Glutamatergic neuron (in vitro differentiated cells): ENCODE results near the gene IL1RAPL2. TPM values are rescaled to one million over a fixed set of nuclear protein-coding genes. Genes with fewer than 3 reads are reported as not detected.
A peak's percentile ranks its signal among the peaks of the same experiment; 100 is the strongest.

Experiments
- DNase-seq: peaks from one replicate; pipeline ENCODE4 v3.0.0; 2022
- H3K27ac Mint-ChIP-seq: one replicate; pipeline ENCODE4 v1.8.0; 2020; ENCODE audit warnings: mild to moderate bottlenecking, mixed read lengths, inconsistent platforms; ENCODE audit not compliant: unreplicated experiment
- H3K27me3 Mint-ChIP-seq: one replicate; pipeline ENCODE4 v1.8.0; 2020; ENCODE audit warnings: mild to moderate bottlenecking, moderate library complexity, mixed read lengths, inconsistent platforms; ENCODE audit not compliant: unreplicated experiment
- H3K36me3 Mint-ChIP-seq: one replicate; pipeline ENCODE4 v1.8.0; 2020; ENCODE audit warnings: mild to moderate bottlenecking, mixed read lengths, inconsistent platforms; ENCODE audit not compliant: unreplicated experiment
- H3K4me1 Mint-ChIP-seq: one replicate; pipeline ENCODE4 v1.8.0; 2020; ENCODE audit warnings: mild to moderate bottlenecking, low read depth, mixed read lengths, inconsistent platforms; ENCODE audit not compliant: unreplicated experiment
- H3K4me3 Mint-ChIP-seq: one replicate; pipeline ENCODE4 v1.8.0; 2020; ENCODE audit warnings: mild to moderate bottlenecking, mixed read lengths, inconsistent platforms; ENCODE audit not compliant: unreplicated experiment
- H3K9me3 Mint-ChIP-seq: one replicate; pipeline ENCODE4 v1.8.0; 2020; ENCODE audit warnings: mild to moderate bottlenecking, moderate library complexity, mixed read lengths, inconsistent platforms; ENCODE audit not compliant: unreplicated experiment
- total RNA-seq: library from RNA; stranded (reverse); fragmentation: NEBNext Ultra II Directional; extraction: Animal tissue kit (Norgen Biotek cat#: 25700); gene quantifications from one replicate; pipeline ENCODE4 v1.2.1, GENCODE V29; 2021; ENCODE audit not compliant: unreplicated experiment
- TF ChIP-seq, protein P1 (sequence below): fragments of 200-600 bp; sonication (generic); IDR thresholded peaks from one replicate; pipeline ENCODE4 v1.5.0; 2021; ENCODE audit not compliant: partially characterized antibody, unreplicated experiment

The IL1RAPL2 gene
- total RNA-seq, 1 donor from 2014 or later: 0.76 TPM

DNA sequence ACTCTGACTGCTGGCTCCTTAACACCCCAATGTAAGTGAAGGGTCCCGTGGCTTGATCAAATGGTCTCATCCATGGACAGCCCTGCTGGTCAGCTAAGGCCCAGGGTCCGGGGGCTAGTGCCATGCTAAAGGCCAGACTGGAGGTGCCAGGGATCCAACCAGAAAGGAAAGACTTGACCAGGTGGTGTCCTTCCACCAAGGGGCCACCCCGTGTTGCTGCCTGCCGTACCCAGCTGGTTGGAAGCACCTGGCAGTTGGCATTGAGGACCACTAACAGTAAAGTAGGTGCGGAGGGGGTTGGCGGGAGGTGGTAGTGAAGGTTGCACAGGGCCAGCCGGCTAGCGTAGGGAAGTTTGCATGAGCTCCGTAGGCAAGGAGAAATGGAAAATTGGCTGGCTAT is 1.7 kb upstream of the IL1RAPL2 start:
- no peak overlapping the region for H3K4me3 Mint-ChIP-seq
- H3K27me3 Mint-ChIP-seq: peaks cover 8% of the 10 kb centered on the region
- DNase-seq: no peak
- no peaks in the 10 kb centered on the region for H3K36me3 Mint-ChIP-seq
- H3K27ac Mint-ChIP-seq: no peak overlapping the region
- peaks cover 2% of the 10 kb centered on the region for H3K9me3 Mint-ChIP-seq
- no peaks in the 10 kb centered on the region for H3K4me1 Mint-ChIP-seq
- TF ChIP-seq, protein P1, sequence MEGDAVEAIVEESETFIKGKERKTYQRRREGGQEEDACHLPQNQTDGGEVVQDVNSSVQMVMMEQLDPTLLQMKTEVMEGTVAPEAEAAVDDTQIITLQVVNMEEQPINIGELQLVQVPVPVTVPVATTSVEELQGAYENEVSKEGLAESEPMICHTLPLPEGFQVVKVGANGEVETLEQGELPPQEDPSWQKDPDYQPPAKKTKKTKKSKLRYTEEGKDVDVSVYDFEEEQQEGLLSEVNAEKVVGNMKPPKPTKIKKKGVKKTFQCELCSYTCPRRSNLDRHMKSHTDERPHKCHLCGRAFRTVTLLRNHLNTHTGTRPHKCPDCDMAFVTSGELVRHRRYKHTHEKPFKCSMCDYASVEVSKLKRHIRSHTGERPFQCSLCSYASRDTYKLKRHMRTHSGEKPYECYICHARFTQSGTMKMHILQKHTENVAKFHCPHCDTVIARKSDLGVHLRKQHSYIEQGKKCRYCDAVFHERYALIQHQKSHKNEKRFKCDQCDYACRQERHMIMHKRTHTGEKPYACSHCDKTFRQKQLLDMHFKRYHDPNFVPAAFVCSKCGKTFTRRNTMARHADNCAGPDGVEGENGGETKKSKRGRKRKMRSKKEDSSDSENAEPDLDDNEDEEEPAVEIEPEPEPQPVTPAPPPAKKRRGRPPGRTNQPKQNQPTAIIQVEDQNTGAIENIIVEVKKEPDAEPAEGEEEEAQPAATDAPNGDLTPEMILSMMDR: no peak

DNA sequence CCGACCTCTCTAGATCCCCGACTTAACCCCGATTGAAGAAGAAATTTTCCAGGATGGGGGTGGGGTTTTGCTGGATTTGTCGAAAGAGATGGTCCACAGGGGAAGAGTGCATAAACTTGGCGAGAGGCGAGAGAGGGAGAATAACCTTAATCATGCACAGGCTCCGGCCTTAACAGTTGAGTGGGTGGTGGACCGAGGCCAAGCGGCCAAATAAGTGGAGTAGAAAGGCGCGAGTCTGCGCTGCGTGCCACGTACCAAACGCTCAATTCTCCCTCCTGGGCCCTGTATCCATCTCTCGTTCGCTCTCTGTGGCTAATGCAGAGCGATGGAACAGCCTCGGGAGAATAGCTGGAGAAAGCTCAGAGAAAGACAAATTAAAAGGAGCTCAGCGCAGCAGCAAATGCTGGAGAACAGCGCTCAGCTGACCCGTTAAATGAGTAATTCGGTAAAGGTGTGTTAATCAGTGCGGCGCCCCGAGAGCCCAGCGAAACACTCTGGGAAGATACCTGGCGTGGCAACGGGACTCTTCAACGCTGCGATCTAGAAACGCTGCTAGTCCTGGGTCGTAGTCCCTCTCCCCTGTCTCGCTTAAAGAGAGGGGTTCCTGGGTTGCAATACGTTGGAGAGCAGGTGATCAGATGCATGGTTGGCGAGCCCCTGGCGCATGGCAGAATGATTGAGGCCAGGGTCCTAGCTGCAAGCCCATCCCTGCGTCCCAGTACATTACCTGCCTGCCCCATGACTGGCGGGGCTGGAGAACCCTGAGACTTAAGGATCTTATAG is 887 bp upstream of the IL1RAPL2 start:
- no peak for DNase-seq
- Mint-ChIP-seq H3K4me3 (peak overlapping the region; percentile 34), H3K36me3 (no peaks in the 10 kb centered on the region)

DNA sequence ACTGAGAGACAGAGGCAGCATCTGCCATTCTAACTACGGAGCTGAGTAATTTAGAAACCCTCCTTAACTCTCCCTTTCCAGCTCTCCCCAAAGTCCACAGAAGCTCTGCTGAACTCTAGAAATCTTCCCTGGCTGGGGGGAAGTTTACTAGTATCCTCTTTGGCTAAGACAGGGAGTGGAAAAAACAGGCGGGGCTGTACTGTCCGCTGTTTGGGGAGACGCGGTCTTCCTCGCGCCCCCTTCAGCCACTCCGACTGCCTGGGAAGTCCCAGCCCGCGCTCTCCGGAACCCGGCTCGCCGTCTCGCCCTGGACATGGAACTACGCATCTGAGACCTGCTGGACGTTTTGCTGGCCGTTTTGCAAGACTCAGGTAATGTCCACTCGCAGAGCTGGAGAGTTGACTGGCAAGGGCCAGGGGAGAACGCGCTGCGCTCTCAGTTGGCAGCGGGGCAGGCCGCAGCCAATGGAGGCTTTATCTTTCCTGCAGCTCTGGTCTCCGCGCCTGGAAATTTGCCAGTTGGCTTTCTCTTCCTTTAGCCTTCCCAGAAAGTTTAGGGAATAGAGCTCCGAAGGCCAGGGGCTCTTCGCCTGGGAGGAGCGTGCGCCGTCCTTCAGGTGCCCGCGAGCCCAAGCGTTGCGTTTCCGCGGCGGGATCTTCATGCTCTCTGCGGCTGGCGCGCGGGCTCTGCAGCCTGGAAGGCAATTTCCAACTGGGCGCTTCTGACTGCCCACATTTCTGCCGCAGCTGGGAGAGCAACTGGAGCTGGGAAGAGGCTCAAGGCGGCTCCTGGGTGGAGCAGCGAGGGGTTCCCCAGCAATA is 892 bp downstream of the IL1RAPL2 start:
- Mint-ChIP-seq H3K27me3 (peaks cover 8% of the 10 kb centered on the region), H3K27ac (no peak overlapping the region), H3K36me3 (no peaks in the 10 kb centered on the region), H3K4me1 (no peaks in the 10 kb centered on the region), H3K4me3 (peak overlapping the region; percentile 87), H3K9me3 (peaks cover 2% of the 10 kb centered on the region)
- TF ChIP-seq, protein P1: no peak
- DNase-seq: no peak

More for the DNA sequence above, 887 bp upstream of the IL1RAPL2 start:
- TF ChIP-seq, protein P1: no peak
- no peak overlapping the region for H3K27ac Mint-ChIP-seq
- H3K4me1 Mint-ChIP-seq: no peaks in the 10 kb centered on the region
- peaks cover 8% of the 10 kb centered on the region for H3K27me3 Mint-ChIP-seq
- H3K9me3 Mint-ChIP-seq: peaks cover 2% of the 10 kb centered on the region

DNA sequence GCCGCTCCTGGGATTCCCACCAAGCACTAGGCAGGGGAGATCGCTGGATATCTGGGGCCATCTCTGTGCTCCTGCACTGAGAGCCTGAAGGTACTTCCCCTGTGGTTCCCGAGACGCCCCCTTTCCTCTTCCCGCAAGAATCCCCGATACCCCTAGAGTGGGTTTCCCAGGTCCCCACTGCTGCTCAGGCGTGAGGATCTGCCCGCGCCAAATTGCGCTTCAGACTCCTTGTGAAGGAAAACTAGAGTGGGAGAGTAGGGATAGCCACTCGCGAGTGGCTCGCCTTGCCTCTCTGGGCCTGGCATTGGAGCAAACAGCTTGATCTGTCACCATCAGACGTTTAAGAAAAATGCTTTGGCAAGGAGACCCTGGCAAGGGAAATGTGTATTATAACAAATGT is 1.5 kb downstream of the IL1RAPL2 start:
- DNase-seq: no peak
- Mint-ChIP-seq H3K4me3 (peak overlapping the region; percentile 87), H3K27ac (no peak overlapping the region), H3K9me3 (peaks cover 2% of the 10 kb centered on the region), H3K27me3 (peaks cover 8% of the 10 kb centered on the region), H3K36me3 (no peaks in the 10 kb centered on the region), H3K4me1 (no peaks in the 10 kb centered on the region)
- TF ChIP-seq, protein P1: no peak
